Upper lobe of left lung (tissue), 4 donors: ENCODE results near the gene FAM193B.

Experiments used
- EP300 ChIP-seq, 4 donors: sonication (generic); formaldehyde crosslinking; IDR thresholded peaks; one replicate each; pipeline ENCODE4 v1.5.1; 2017; ENCODE audit warnings: antibody characterized with exemption in 4 of 4, control low read depth in 2 of 4
- POLR2AphosphoS5 ChIP-seq, 2 donors: sonication (generic); formaldehyde crosslinking; IDR thresholded peaks; one replicate each; pipeline ENCODE4 v1.5.1; 2017; ENCODE audit warnings: antibody characterized with exemption in 2 of 2
- TF ChIP-seq, protein P1 (sequence below), 6 experiments: fragments of 450-650 bp in 4 of 6; fragments of 200-600 bp in 2 of 6; sonication (generic) in 2 of 6; IDR thresholded peaks; one replicate each; pipeline ENCODE4 v1.5.1; 2016 to 2019; ENCODE audit warnings: antibody characterized with exemption in 6 of 6

DNA sequence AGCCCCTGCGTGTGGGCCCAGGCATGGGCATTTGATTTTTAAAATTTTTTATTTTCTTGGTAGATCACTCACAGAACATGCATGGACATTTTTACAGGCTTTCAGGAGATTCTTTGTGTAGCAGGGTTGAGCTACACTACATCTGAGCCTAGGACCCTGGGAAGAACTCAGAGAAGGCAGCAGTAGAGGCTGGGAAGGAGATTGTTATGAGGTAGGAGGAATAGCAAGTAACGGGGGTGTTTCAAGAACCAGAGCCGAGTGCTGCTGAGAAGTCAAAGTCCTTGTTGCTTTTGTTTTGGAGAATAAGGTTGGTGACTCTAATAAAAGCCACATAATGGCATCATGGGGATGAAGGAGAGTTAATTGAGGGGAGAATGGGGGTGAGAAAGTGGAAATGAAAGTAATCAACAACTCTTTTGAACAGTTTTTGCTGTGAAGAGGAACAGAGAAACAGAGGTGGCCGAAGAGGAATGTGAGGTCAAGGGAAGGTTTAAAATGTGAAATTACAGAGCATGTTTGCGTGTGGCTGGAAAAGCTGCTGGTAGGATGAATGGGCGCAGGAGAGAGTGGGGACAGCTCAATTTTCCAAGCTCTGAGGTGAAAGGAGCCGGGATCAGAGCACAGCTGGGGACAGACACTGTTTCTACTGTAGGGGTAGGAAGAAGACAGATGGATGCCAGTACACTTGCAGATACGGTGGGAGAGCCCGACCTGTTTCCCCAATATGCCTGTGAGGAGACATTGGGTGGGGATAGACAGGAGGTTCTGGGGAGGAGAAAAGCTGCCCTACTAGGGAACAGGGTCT is 52.3 kb downstream of the FAM193B start:
- TF ChIP-seq, protein P1, sequence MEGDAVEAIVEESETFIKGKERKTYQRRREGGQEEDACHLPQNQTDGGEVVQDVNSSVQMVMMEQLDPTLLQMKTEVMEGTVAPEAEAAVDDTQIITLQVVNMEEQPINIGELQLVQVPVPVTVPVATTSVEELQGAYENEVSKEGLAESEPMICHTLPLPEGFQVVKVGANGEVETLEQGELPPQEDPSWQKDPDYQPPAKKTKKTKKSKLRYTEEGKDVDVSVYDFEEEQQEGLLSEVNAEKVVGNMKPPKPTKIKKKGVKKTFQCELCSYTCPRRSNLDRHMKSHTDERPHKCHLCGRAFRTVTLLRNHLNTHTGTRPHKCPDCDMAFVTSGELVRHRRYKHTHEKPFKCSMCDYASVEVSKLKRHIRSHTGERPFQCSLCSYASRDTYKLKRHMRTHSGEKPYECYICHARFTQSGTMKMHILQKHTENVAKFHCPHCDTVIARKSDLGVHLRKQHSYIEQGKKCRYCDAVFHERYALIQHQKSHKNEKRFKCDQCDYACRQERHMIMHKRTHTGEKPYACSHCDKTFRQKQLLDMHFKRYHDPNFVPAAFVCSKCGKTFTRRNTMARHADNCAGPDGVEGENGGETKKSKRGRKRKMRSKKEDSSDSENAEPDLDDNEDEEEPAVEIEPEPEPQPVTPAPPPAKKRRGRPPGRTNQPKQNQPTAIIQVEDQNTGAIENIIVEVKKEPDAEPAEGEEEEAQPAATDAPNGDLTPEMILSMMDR (IDR thresholded peaks at IDR 0.05), result no peak
- TF ChIP-seq POLR2AphosphoS5 (IDR thresholded peaks at IDR 0.05), result no peak
- no peak for TF ChIP-seq EP300 (IDR thresholded peaks at IDR 0.05)
